ENCODE data around the gene CCDC157.

Gene CCDC157

DNA sequence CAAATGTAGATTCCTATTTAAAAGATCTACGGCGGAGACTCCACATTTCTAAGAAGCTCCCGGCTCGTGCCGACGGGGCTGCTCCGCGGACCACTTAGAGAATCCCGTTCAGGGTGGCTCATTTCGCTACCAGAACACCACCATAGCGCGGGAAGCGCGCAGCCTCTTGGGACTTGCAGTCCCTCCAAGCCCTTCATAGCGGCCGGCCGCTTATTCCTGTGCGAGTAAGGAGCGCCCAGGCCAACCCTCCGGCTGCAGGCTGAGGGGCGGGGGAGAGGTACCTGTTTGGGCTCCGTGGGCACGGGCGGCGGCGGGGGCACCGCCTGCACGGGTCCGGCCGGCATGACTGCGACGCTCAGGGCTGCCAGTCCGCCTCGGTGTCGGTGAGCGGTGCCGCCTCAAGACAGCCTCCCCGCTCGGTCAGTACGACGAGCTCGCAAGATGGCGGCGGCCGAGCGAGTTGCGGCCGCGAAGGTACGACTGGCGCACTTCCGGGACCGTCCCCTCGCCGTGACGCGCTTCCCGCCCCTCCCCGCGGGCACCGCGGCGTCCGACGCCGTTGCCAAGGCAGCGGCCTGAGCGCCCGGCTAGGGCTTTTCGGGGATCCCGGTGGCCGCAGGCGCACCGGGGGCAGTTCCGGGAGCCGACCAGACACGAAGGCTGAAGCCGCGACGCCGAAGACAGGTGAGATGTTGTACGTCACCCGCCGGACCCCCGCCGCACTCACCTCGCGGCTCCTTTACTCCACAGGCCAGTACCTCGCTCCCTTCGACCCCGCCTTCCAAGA is at the start of gene CCDC157, which contains the start of gene SF3A1:
Gene CCDC157 (plus strand): TSS at position 559 of the 787 bp plus-strand sequence. CDS start 8,994 bp downstream, outside the sequence.
Gene SF3A1 (minus strand): TSS at position 446 of the 787 bp plus-strand sequence. CDS start 102 bp downstream, at position 344.
- in situ Hi-C loops (cut with MboI; ENCODE audit: low sequenced_read_pairs): no loop called here

- in situ Hi-C loops (cut with MboI; ENCODE audit: low sequenced_read_pairs): no loop called here
These were observed 49.7 kb upstream of the CCDC157 start for GRCh38 chr22:30307041-30307574.

DNA sequence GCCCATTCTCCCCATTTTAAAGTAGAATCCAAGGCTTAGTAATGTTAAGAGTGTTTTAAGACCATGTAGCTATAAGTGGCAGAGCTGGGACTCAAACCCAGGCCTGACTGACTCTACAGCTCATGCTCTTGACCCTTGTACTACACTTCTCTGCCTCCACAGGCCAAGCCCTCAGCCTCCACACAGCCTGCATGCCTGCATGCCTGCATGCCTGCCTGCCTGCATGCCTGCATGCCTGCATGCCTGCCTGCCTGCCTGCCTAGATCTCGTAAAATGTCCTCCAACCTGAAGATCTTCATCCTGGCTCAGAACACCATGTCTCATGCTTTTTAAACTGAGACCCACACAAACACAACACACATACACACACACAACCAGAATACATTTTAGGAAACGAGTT is 48.7 kb upstream of the CCDC157 start:
- in situ Hi-C loops (cut with MboI; ENCODE audit: low sequenced_read_pairs): no loop called here

DNA sequence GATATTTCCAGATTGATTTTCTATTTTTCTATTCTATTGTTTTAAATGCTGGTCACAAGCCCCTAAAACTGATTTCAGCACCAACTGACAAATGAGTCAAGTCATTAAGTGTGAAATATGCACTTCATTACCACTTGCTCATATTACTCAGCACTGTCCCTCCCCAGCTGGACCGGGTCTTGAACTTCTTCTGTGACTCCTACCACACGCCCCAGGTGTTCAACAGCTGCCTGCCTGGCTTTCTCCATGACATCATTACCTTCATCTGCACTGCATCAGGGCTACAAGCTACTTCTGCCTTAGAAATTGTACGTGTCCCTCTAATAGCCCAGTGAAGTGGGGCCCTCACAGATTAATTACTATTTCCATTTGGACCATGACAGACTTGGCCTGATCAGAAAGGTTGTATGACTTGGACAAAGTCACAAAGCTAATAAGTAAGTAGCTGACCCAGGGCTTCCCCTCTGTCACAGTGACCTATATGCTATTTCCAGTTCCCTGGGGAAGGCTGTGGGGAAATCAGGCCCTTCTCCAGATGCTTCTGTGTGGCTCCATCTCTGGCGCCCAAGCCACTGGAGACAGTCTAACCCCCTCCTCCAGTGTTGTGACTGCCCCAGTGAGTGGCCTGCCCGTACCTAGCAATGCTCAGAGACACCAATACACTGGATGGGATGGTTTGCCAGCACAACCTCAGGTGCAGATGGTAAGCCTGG is 48.1 kb upstream of the CCDC157 start:
- in situ Hi-C loops (cut with MboI; ENCODE audit: low sequenced_read_pairs): no loop called here

DNA sequence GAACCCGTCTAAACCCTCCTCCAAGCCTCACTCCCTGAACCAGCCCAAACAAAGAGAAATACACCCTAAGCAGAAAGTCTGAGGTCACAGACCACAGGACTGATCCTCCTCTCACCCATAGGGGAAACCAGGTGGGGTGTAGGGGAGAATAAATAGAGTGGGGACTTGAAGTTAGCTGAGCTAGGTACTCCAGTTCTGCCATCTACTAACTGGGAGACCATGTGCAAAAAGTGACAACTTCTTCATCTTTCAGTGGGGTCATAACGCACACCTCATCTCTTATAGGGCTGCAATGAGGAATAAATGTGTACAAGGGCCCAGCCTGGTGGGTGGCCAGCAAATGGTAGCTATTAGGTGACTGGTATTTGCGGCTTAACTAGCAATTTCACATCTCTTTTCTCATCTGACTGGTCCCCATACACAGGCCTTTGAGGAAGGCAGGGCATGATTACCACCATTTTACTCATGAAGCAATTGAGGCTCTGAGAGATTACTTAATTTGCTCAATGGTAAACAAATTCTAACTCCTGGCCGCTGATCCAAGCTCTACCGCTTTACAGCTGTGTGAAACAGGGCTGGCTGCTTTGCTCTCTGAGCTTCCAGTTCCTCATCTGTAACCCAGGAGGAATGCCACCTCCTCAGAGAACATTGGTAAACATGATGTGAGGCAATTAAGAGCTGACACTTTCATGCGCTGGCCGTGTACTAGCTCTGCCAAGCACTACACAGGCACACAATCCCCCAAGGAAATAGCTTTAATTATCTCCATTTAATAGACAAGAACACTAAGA is 46.7 kb upstream of the CCDC157 start:
- in situ Hi-C loops (cut with MboI; ENCODE audit: low sequenced_read_pairs): no loop called here

- in situ Hi-C loops (cut with MboI; ENCODE audit: low sequenced_read_pairs): no loop called here
These were observed 45.7 kb upstream of the CCDC157 start for GRCh38 chr22:30310881-30311771.

DNA sequence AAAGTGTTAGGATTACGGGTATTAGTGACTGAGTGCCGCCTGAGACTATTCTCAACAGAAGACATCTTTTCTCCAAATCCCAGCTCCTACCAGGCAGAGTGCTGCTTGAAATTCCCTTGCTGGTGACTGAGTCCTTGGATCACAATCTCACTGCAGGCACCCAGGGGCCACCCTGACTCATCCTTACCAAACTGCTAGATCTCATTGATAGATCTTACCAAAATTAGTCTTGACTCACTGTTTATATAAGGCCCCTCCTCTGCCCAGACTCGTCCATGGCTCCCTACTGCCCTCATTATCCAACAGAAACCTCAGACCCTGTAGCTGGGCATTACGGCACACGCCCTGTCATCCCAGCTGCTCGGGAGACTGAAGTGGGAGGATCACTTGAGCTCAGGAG is 44.8 kb upstream of the CCDC157 start:
- in situ Hi-C loops (cut with MboI; ENCODE audit: low sequenced_read_pairs): no loop called here

DNA sequence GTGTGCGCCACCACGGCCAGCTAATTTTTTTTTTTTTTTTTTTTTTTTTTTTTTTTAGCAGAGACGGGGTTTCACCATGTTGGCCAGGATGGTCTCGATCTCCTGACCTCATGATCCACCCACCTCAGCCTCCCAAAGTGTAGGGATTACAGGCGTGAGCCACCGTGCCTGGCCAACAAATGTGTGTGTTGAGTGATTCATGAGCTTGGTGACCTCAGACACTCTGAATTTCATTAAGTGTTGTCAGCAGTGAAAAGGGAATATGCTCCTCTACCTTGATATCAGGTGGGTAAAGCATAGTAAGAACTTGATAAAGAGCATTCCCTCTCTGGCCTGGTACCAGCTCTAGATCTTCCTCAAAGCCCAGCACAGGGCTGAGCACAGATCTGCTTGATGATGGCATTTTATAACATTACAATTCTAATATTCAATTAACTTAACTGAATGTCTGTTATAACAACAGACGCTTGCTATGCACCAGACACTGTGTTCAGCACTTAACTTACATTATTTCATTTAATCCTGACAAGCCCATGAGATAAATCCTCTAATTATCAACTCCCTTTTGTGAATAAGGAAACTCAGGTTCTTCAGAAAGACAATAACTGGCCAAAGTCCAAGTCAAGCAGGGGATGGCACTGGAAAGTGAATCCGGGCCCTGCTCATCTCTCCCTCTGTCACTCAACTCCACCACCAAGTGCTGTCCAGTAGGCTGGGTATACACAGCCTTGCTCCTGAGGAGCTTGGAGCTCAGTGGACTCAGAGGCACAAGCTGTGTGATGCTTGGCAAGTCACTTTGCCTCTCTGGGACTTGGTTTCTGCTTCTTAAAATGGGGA is 43.1 kb upstream of the CCDC157 start:
- in situ Hi-C loops (cut with MboI; ENCODE audit: low sequenced_read_pairs): no loop called here

GRCh38 chr22:30314915-30315314 is 41.9 kb upstream of the CCDC157 start:
- in situ Hi-C loops (cut with MboI; ENCODE audit: low sequenced_read_pairs): no loop called here

DNA sequence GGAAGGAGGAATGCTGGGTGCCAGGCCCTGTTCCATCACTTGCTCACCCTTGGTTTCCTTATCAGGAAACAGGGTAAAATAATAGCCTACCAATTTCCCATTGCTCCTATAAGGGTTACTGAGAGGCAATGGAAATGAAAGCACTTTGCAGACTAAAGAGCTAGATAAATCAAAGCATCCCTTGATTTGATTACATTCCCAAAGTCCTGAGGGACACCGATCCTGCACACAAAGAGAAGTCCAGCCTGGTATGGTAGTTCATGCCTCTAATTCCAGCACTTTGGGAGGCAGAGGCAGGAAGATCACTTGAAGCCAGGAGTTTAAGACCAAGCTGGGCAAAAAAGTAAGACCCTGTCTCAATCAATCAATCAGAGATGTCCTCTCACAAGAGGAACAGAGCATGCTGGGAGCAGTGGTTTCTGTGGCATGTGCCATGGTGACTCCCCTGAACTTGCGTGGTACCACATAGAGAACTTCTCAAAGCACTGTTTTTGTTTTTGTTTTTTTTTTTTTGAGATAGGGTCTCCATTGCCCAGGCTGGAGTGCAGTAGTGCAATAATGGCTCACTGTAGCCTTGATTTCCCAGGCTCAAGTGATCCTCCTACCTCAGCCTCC is 40.7 kb upstream of the CCDC157 start:
- in situ Hi-C loops (cut with MboI; ENCODE audit: low sequenced_read_pairs): no loop called here

GRCh38 chr22:30317778-30318177 is 39.0 kb upstream of the CCDC157 start:
- in situ Hi-C loops (cut with MboI; ENCODE audit: low sequenced_read_pairs): no loop called here

GRCh38 chr22:30318799-30319419 is 37.9 kb upstream of the CCDC157 start:
- in situ Hi-C loops (cut with MboI; ENCODE audit: low sequenced_read_pairs): no loop called here

GRCh38 chr22:30320021-30320556 is 36.7 kb upstream of the CCDC157 start:
- in situ Hi-C loops (cut with MboI; ENCODE audit: low sequenced_read_pairs): no loop called here

DNA sequence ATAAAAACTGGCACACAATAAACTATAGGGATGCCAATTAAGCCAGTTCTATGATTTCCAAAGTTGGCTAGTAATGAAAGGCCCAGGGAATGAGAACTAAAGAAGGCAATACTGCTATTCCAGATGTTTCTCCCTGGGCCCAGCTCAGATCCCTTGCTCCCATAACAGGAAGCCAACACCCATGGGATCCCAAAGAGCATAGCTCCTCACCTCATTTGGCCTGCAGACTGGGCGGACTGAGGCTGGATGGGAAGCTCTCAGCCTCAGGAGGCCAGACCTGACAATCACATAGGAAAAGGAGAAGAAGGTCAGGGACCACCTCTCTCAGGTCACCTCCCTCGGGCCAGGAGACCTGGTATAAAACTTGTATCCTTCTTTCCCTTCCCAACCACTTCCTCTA is 35.3 kb upstream of the CCDC157 start:
- in situ Hi-C loops (cut with MboI; ENCODE audit: low sequenced_read_pairs): no loop called here

- in situ Hi-C loops (cut with MboI; ENCODE audit: low sequenced_read_pairs): no loop called here
These were observed 33.6 kb upstream of the CCDC157 start for GRCh38 chr22:30323246-30323645.

DNA sequence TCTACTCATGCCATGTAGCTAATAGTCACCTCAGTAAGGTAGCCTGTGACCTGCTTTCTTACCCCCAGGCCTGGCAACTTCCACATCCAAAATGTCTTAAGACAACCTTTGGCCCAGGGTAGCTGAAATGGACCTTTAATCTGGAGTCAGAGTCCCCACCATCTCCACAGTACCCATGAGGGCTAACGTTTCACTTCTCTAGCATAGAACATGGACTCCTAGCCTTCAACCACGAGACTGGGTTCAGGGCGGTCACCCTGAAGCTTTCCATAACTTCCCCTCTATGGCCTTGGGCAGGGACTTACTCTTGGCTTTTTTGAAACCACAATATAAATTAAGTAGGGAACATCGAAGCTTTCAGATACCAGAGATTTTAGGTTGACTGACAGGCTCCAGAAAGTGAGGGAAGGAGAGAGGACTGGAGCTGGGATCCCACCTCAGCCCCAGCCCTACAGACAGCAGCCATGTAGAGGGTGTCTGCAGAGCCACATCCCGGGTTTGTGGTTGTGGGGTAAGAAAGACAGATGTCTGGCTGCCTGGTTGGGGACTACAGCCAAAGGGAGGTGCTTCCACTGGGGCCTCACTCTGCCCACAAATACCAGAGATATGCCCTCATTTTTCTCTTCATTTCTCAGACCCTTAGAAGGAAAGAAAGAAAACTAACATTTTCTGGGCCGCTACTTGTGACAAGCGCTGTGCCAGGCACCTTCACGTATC is 32.6 kb upstream of the CCDC157 start:
- in situ Hi-C loops (cut with MboI; ENCODE audit: low sequenced_read_pairs): no loop called here

DNA sequence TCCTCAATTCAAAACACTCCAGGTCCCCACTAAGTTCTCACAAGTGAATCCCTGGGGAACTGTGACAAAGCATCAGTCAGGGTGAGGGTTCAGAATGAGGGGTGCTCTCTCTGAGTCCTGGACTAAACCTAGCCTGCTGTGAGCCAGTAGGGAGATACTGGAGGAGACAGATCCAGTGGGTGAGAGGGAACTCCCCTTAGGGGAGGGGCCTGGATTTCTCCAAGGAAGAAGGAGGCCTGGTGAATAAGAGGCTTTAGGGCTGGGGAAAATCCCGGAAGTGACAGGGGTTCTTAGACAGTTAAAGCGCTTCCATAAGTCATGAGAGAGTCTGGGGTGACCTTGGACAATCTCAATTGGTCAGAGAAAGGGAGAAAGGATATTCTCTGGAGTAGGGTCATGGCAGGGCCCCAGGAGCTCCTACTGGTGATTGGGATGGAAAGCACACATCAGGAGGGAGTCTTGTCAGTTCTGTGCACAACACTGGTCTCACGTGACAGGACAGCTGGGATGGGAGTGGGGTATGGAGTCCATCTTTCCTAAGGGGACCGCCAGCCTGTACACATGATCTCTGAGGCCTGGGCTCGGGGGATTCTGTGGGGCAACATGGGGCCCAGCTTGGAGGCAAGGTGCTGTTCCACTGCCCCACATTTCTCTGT is 31.6 kb upstream of the CCDC157 start:
- in situ Hi-C loops (cut with MboI; ENCODE audit: low sequenced_read_pairs): no loop called here

All from HL-60/S4 (cell line).